Prostate gland (tissue), 2 donors: ENCODE measurements around the gene KCNN3. TPM values are rescaled to one million over a fixed set of nuclear protein-coding genes. Genes with fewer than 3 reads are reported as not detected.

Experiments used
- DNase-seq: peaks from one replicate; pipeline ENCODE4 v3.0.0-alpha.2; 2019; ENCODE audit warnings: low spot score
- H3K27ac ChIP-seq, 2 donors: fragments of 200-600 bp; sonication (generic); 2 replicates each; pipeline ENCODE4 v1.5.1; 2017 to 2019
- H3K27me3 ChIP-seq: fragments of 200-600 bp; sonication (generic); replicated peaks from 2 replicates; pipeline ENCODE4 v1.5.1; 2019; ENCODE audit not compliant: insufficient read depth
- H3K36me3 ChIP-seq, 2 donors: fragments of 200-600 bp; sonication (generic); 1 replicate in 1 of 2; 2 replicates in 1 of 2; pipeline versions ENCODE4 v1.5.1 to v1.8.1; 2017 to 2019
- H3K4me1 ChIP-seq: fragments of 200-600 bp; sonication (generic); replicated peaks from 2 replicates; pipeline ENCODE4 v1.5.1; 2019
- H3K4me3 ChIP-seq, 2 donors: fragments of 200-600 bp; sonication (generic); 2 replicates each; pipeline ENCODE4 v1.5.1; 2017 to 2019
- H3K9me3 ChIP-seq: fragments of 200-600 bp; sonication (generic); 2 replicates; pipeline ENCODE4 v1.5.1; 2017
- POLR2A ChIP-seq: fragments of 450-650 bp; IDR thresholded peaks from one replicate; pipeline ENCODE4 v1.6.1; 2016; ENCODE audit warnings: antibody characterized with exemption, mild to moderate bottlenecking
- POLR2AphosphoS5 ChIP-seq: sonication (generic); formaldehyde crosslinking; IDR thresholded peaks from one replicate; pipeline ENCODE4 v1.6.1; 2017; ENCODE audit warnings: antibody characterized with exemption
- WGBS: methylation state at CpG from one replicate; pipeline ENCODE4 v1.1.5; 2018; 5-methylcytosine and 5-hydroxymethylcytosine counted together
- intact Hi-C: fragments of 100-400 bp; cut with DNase I; formaldehyde crosslinking; loops from one replicate; pipeline ENCODE4 v1.14.2; 2022
- total RNA-seq, 2 donors: library from RNA; depleted of rRNA; stranded (reverse); fragments of >200 nt; gene quantifications; one replicate each; pipeline ENCODE4 v1.1.0, GENCODE V29; 2016
- TF ChIP-seq, protein P1 (sequence below), 4 experiments: fragments of 200-600 bp in 2 of 4; fragments of 450-650 bp in 2 of 4; sonication (generic) in 2 of 4; IDR thresholded peaks; 1 replicate in 3 of 4; 2 replicates in 1 of 4; pipeline ENCODE4 v1.5.1; 2016 to 2019; ENCODE audit warnings: antibody characterized with exemption in 4 of 4, mild to moderate bottlenecking in 2 of 4, moderate library complexity in 2 of 4

The KCNN3 gene
- total RNA-seq, 2 donors from 2014 or later: 1.2 to 3.0 TPM

DNA sequence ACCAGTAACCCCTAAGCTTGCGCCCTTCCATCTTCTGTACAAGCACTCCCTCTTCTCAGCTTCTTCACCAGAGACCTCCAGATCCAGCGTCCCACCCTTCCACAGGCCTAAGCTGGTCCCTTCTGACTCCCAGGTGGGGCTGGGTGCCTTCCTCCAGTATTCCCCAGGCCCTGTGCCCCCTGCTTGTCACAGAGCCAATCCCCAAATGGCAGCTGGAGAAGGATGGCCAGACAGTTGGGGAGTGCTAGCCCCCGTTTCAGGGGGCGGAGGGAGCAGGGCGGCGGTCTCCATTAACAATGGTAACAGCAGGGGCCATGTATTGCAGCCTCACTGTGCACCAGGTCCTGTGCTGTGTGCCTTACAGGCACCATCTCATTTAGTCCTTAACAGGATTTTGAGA lies 85.7 kb downstream of the KCNN3 start:
- no peaks in the 10 kb centered on the region for H3K36me3 ChIP-seq
- intact Hi-C loops: no loop called here
- H3K27ac ChIP-seq: no peak overlapping the region
- H3K27me3 ChIP-seq: no peaks in the 10 kb centered on the region
- H3K4me1 ChIP-seq: no peaks in the 10 kb centered on the region
- WGBS: 89% methylated on average over 6 of the region's 6 CpGs
- no peak for TF ChIP-seq POLR2AphosphoS5
- TF ChIP-seq, protein P1, sequence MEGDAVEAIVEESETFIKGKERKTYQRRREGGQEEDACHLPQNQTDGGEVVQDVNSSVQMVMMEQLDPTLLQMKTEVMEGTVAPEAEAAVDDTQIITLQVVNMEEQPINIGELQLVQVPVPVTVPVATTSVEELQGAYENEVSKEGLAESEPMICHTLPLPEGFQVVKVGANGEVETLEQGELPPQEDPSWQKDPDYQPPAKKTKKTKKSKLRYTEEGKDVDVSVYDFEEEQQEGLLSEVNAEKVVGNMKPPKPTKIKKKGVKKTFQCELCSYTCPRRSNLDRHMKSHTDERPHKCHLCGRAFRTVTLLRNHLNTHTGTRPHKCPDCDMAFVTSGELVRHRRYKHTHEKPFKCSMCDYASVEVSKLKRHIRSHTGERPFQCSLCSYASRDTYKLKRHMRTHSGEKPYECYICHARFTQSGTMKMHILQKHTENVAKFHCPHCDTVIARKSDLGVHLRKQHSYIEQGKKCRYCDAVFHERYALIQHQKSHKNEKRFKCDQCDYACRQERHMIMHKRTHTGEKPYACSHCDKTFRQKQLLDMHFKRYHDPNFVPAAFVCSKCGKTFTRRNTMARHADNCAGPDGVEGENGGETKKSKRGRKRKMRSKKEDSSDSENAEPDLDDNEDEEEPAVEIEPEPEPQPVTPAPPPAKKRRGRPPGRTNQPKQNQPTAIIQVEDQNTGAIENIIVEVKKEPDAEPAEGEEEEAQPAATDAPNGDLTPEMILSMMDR (IDR thresholded peaks at IDR 0.05): no peak
- no peak overlapping the region for H3K4me3 ChIP-seq
- H3K9me3 ChIP-seq: no peaks in the 10 kb centered on the region
- DNase-seq: no peak

- H3K36me3 ChIP-seq: no peaks in the 10 kb centered on the region
- DNase-seq: no peak
- TF ChIP-seq POLR2A: no peak
- TF ChIP-seq POLR2AphosphoS5: no peak
- TF ChIP-seq, protein P1 (IDR thresholded peaks at IDR 0.05): no peak
- no peaks in the 10 kb centered on the region for H3K9me3 ChIP-seq
- no peak overlapping the region for H3K4me3 ChIP-seq
- no peaks in the 10 kb centered on the region for H3K27me3 ChIP-seq
- H3K27ac ChIP-seq: no peak overlapping the region
- 92% methylated on average over 3 of the region's 3 CpGs for WGBS
- no peaks in the 10 kb centered on the region for H3K4me1 ChIP-seq
- intact Hi-C loops: no loop called here
Measured at GRCh38 chr1:154783976-154784375, 86.1 kb downstream of the KCNN3 start.

DNA sequence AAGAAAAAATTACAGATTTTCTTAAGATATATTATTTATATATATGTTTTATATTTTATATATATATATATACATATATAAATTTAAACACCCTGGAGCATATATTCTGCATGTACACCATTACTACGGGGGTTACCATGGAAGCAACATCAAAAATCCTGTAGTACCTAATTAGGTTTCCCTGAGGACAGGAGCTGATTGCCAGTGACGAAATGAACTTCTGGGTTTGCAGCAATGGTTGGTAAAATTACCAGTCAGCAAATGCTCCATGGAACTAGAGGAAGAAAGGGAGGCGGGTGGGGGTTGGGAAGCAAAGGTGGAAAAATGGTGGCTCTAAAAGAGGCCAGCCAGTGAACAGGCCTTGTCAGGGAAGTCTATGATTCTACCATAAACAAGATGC lies 89.5 kb downstream of the KCNN3 start:
- no peaks in the 10 kb centered on the region for H3K36me3 ChIP-seq
- intact Hi-C loops: no loop called here
- H3K4me3 ChIP-seq: no peak overlapping the region
- DNase-seq: no peak
- no peak overlapping the region for H3K27ac ChIP-seq
- WGBS: 96% methylated on average over 3 of the region's 3 CpGs
- no peaks in the 10 kb centered on the region for H3K4me1 ChIP-seq
- no peaks in the 10 kb centered on the region for H3K27me3 ChIP-seq
- TF ChIP-seq POLR2A: no peak
- TF ChIP-seq, protein P1 (IDR thresholded peaks at IDR 0.05): no peak
- TF ChIP-seq POLR2AphosphoS5: no peak
- H3K9me3 ChIP-seq: no peaks in the 10 kb centered on the region

DNA sequence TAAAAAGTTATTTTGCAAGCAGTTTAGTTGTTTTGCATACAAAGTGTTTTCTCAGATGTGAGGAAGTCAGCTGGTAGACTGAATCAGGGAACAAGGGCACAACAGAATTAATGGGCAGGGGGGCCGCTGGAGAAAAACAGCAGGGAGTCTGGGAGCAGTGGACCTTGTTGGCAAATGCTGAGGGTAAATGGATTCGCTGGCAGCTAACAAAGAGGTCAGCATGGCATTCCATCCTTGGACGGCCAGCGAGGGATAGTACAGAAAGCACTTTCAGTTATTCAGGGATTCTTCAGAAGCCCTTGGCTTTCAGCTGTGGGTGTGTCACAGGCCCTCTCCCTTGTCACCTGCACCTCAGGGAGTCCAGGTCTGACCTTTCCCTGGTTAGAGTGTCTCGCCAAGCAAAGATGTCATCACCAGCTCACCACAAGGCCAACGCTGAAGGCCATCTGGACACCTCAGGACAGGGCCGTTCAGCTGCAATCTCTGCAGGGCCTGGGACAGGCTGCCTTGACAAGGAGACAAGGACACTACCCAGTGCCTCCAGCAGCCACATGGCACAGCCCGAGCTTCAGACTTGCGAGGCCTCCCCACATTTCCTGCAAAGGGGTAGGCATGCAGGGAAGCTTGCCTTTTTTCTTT lies 90.4 kb downstream of the KCNN3 start:
- Histone ChIP-seq H3K4me3 (no peak overlapping the region), H3K9me3 (no peaks in the 10 kb centered on the region), H3K4me1 (no peaks in the 10 kb centered on the region), H3K36me3 (no peaks in the 10 kb centered on the region), H3K27me3 (no peaks in the 10 kb centered on the region), H3K27ac (no peak overlapping the region)
- no peak for DNase-seq
- TF ChIP-seq, protein P1 (IDR thresholded peaks at IDR 0.05): no peak
- no peak for TF ChIP-seq POLR2AphosphoS5
- TF ChIP-seq POLR2A: no peak
- WGBS: 95% methylated on average over 9 of the region's 9 CpGs
- intact Hi-C loops: no loop called here

- WGBS: 96% methylated on average over 3 of the region's 3 CpGs
- TF ChIP-seq POLR2A: no peak
- TF ChIP-seq POLR2AphosphoS5: no peak
- TF ChIP-seq, protein P1 (IDR thresholded peaks at IDR 0.05): no peak
Measured at GRCh38 chr1:154778944-154779343, 91.1 kb downstream of the KCNN3 start.

More at GRCh38 chr1:154778944-154779343, 91.1 kb downstream of the KCNN3 start:
- Histone ChIP-seq H3K27ac (no peak overlapping the region), H3K4me1 (no peaks in the 10 kb centered on the region), H3K27me3 (no peaks in the 10 kb centered on the region), H3K36me3 (no peaks in the 10 kb centered on the region), H3K4me3 (no peak overlapping the region), H3K9me3 (no peaks in the 10 kb centered on the region)
- intact Hi-C loops: no loop called here
- no peak for DNase-seq
